Activated T-cell treated with anti-CD3 and anti-CD28 coated beads for 4 hours (primary cell): ENCODE data around the gene TECTB.
"Not testable (repeated sequence)": the region's sequence is repeated elsewhere in the genome, so short reads cannot be mapped to it uniquely, and the experiment has no call there.

Experiments used
- DNase-seq: peaks from one replicate; pipeline ENCODE4 v3.0.0-alpha.2; 2020

The TECTB gene

DNA sequence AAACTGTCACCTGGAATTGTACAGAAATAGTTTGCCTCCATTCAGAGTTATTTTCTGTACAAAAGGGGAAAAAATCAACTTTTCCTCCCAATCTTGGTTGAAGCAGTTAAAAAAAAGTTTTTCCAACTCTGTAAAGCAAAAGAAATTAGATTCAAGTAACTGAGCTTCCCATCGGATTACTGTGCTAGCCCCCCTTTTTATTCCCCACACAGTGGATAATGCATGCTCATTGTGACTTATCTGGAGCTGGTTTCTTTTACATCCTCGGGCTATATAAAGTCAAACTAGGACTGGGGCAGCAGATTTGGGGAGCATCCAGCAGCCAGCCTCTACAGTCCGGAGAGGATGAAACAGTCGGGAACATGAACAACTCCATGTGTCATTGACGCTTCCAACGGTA lies at the start of gene TECTB:
TSS of gene TECTB (plus strand) at position 301 of the 400 bp plus-strand sequence. CDS start 335 bp downstream, outside the sequence.
- no peak for DNase-seq

DNA sequence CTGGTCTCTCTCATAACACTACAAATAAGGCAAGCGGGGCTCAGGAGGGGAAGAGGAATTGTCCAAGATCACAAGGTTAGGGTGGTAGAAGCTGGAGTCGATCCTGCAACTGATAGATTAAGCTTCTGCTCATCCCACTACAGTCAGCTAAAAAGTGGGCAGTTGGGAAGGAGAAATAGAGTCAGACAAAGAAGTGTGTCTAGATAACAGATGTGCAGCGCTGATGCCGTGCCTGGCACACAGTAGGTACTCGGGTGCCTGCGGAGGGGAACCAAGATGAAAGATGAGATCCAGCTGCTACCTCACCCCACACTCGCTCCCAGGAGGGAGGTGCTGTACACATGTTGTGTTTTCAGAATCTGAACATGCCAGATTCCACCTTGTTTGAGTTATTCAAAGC lies 48.1 kb upstream of the TECTB start:
- no peak for DNase-seq

DNA sequence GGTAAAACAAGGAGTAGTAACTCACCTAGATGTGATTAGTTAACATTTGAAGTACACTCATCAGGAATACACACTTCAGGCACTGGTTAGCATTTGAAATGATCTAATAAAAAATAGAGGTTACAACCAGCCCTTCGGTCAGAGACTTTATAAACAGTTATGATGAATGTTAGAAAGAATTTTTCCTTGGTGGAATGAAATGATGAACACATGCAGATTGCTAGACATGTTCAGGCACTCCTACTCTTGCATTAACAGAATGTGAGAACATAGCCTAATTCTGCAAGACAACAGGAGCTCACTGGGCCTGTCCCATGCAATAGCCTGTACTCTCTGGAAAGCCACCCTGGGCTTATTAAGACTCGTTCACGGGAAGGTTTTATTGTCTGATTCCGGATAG lies 47.3 kb upstream of the TECTB start:
- no peak for DNase-seq

DNA sequence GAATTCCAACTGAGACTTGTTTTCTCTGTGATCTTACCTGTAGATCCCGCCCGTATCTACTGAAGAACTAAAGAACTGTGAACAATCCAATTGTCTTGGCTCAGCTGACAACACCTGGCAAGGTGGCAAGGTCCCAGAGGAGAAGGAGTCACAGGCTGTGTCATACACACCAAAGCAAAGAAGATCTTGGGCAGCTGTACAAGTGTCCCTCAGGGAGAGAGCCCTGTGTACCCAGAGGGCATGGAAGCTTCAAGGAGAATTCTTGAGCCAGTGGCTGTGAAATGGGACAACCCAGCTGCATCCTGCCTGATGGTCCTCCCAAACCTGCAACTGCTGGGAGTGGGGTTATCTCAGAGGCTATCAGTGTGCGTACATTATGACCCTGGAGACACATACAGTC lies 46.7 kb upstream of the TECTB start:
- DNase-seq: no peak

DNA sequence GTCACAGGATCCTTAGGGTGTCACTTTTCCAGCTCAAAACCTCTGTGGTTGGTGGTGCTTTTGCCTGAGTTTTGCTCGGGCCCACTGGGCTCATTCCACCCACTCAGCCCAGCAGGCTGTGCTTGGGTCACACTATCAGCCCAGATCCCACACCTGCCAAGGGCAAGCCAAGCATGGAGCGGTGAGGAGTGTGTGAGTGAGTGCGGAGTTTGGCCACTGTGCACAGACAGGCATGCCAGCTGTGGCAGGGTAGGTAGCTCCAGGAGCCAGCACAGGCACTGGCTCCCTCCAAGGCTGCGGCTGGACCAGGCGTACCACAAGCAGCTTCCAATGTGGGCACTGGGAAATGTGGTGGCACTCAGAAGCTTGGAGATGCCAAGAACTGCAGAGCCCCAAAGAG lies 43.9 kb upstream of the TECTB start:
- DNase-seq: no peak

DNA sequence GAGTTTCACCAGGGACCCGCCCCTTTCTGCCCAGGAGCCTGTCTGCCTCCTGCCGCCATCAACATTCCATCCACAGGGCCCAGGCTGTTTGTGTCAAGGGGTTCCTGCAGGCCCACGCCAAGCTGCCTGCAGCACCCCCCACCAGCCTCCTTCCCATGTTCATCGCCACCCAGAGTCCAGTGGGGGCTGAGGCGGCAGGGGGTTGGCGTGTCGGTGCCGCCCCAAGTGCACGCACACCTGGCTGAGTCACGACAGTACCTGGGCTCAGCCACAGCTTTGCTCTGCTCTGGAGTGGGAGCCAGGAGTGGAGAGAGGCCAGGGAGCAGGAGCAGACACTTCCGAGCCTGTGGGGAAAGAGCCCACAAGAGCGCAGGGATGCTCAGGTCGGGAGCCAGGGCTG lies 42.8 kb upstream of the TECTB start:
- DNase-seq: no peak

DNA sequence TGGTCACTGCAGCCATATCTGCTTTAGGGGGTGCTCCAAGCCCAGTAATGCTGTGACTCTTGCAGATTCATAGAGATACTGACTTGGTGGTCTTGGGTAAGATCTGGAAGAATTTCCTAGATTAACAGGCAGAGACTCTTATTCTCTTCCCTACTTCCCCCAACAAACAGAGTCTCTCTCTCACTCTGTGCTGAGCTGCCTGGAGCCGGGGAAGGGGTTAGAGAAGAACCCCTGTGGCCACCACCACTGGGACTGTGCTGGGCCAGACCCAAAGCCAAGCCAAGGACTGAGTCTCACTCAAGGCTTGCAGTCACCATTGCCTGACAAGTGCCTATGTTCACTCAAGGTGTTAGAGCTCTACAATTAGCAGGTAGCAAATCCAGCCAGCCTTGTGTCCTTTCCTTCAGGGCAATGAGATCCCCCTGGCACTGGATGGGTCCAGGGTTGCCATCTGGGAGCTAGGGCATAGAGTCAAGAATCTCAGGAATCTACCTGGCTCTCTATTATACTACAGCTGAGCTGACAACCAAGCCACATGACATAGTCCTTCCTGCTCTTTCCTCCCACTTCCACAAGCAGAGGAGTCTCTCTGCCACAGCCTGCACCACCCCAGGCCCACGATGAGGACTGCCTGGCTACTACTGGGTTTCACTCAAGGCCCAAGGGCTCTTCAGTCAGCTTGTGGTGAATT lies 41.4 kb upstream of the TECTB start:
- no peak for DNase-seq

DNA sequence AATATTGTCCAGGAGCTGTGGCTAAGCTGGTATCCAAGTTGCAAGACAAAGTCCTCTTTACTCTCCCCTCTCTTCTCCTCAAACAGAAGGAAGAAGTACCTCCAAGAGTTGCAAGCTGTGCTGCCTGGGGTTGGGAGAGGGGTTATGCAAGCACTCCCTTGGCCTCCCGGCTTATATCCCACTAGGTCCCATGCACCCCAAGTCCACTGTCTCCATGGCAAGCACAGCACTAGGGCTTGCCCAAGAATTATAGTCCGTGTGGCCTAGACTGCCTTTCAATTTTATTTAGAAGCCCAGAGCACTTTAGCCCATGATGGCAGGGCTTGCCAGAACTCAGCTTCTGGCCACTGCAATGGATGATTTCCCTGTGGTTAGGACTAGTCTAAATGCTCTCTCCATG lies 40.4 kb upstream of the TECTB start:
- DNase-seq: no peak

DNA sequence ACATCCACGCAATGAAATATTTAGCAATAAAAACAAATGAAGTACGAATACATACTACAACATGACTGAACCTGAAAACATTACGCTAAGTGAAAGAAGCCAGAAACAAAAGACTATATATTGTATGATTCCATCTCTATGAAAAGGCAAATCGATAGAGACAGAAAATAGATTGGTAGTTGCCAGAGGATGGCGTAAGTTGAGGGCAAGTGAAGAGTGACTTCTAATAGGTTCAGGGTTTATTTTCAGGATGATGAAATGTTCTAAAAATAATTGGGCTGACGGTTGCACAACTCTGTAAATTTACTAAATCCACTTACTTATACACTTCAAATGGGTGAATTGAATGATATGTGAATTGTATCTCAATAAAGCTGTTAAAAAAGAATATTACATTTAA lies 39.5 kb upstream of the TECTB start:
- DNase-seq: no peak

DNA sequence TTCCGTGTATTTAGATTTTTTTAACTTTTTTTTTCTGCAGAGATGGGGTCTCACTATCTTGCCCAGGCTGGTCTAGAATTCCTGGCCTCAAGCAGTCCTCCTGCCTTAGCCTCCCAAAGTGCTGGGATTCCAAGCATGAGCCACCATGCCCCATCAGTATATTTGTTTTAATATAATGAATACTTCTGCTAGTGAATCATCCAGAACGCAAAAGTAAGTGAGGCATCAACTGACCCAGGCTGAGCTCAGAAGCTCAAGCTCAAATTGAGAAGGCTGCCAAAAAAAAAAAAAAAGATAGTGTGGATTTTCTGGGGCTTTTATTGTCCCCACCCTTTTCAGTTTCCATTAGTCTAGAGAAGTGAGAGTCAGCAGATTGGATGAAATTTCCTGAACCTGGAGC lies 39.0 kb upstream of the TECTB start:
- DNase-seq: no peak

DNA sequence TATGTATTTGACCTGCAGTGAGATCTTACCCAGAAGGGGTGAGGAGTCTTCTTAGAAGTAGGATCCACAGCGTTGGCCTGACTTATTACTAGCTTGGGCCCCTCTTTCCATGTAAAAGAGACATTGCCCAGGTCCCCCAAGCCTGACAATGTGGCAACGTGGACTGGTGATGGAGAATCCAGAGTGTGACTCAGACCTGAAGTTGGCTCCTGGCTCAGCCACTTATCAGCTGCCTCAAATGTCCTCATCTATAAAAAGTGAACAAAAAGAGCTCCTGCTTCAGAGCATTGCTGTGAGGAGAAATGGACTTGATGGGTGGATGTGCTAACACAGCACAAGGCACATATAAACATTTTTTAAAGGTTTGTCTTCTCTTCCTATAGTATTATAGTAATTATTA lies 35.4 kb upstream of the TECTB start:
- DNase-seq: no peak

DNA sequence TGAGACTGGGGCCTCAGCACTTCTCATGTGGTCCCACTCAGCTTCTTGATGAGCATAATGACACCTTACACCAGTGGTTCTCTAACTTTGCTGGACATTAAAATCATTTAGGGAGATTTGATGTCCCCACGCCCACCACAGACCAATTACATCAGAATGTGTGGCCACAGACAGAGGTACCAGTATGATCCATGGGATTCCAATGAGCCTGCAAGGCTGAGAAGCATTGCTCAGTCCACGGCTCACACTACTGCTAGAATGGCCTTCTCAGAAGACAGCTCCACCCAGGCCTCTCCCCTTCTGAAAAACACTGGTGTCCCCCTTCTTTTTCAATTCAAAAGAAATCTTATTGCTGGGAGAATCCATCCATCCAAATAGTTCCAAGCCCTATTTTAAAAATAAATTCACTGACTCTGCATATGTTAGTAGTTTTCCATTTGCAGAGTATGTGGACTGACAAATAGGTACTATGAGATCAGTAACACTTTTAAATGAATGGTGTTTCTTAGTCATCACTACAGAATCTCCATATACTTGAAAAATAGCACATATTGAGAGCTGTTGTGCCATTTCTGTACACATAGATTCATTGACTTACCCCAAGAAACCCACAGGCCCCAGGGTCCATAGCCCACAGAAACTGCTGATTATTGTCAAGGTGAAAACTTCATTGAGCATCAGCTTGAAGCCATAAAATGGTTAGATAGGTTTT lies 34.5 kb upstream of the TECTB start:
- DNase-seq: no peak

DNA sequence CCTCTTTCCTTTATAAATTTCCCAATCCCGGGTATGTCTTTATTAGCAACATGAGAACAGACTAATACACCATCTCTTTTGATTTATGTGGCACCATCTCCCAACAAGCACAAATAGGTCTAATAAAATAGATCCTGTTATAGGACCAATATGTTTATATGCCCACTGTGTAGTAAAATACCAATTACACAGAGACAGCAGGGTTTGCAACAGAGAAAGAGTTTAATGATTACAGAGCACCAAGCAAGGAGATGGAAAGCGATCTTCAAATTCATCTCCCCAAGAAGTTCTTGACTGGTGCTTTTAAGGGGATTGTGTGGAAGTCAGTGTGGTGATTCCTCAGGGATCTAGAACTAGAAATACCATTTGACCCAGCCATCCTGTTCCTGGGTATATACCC lies 33.5 kb upstream of the TECTB start:
- no peak for DNase-seq

DNA sequence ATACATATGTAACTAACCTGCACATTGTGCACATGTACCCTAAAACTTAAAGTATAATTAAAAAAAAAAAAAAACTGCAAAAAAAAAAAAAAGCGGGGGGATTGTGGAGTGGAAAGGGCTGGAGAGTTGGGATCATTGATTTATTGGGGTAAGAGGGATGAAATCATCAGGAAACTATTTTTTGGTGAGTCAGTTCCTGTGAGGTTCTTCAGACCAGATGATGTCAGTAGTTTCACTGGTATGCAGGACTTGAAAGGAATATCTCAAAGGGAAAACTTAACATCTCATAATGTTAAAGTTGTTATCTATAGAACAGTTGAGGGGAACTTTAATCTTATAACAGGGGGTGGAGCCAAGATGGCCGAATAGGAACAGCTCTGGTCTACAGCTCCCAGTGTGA lies 32.6 kb upstream of the TECTB start:
- DNase-seq: no peak

DNA sequence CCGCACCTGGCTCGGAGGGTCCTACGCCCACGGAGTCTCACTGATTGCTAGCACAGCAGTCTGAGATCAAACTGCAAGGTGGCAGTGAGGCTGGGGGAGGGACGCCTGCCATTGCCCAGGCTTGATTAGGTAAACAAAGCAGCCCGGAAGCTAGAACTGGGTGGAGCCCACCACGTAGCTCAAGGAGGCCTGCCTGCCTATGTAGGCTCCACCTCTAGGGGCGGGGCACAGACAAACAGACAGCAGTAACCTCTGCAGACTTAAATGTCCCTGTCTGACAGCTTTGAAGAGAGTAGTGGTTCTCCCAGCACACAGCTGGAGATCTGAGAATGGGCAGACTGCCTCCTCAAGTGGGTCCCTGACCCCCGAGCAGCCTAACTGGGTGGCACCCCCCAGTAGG lies 32.0 kb upstream of the TECTB start:
- DNase-seq: not testable (repeated sequence)

DNA sequence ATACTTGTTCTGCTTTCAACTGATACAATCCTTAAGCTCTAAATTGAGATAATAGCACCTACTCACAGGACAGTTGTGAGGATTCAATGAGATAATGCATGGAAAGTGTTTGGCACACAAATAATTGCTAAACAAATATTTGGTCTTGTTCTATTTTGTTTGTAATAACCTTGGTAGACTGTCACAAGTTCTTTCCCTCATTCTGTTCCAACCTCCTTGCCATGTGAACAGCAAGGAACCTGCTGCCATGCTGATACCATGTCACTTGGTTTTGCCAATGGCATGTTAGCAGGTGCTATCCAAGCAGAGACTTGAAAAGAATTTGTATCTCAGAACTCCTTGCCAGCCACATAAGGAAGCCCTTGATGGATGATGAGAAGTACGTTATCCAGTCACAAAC lies 24.8 kb upstream of the TECTB start:
- no peak for DNase-seq

DNA sequence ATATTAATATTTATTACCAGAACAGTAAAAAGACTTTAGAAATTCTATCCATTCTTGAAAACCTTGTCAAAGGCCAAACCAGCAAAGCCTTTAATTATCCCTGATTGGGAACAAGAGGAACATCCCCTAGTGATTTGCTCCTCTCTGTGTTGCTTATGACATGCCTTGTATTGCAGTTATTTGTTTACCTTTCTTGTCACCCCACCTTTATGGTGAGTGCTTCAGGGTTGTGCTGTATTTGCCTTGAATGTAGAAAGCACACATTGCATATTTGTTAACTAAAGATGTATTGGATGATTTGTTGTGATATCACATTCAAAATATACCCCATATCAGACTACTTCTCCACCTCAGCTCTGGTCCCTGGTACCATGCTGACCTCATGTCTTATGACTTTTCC lies 23.5 kb upstream of the TECTB start:
- no peak for DNase-seq

DNA sequence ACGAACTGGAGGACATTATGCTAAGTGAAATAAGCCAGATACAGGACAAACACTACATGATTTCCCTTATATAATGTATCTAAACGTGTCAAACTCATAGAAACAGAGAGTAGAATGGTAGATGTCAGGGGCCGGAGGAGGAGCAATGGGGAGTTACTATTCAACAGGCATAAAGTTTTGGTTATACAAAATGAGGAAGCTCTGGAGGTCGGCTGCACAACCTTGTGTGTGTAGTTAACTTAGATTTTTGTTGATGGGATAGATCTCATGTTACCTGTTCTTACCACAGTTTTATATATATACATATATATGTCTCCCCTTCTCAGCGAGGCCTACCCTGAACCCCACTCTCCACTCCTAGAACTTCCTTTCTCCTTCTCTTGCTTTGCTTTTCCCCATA lies 22.4 kb upstream of the TECTB start:
- no peak for DNase-seq

DNA sequence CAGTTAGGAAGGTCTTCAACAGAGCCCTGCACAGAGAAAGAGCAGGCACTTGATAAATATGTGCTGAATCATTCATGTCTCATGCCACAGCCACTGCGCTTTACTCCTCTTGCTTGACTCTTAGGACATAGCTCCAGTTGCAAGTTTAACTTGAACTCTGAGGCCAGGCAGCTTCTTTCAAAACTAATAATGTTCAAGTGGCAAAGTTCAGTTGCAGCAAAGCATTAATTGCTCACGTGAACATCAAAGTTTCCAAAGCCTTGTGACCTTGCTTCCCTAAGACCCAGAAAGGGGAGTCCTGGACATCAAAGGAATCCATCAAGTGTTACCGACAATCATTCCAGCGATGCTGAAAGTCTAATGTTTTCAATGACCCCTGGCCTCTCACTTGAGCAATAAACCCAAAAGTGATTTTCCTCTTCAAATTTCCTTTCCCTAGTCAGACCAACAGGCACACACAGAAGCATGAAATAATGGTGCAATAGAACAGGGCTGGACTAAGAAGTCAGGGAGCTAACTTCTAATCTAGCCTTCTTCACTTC lies 21.8 kb upstream of the TECTB start:
- DNase-seq: no peak

DNA sequence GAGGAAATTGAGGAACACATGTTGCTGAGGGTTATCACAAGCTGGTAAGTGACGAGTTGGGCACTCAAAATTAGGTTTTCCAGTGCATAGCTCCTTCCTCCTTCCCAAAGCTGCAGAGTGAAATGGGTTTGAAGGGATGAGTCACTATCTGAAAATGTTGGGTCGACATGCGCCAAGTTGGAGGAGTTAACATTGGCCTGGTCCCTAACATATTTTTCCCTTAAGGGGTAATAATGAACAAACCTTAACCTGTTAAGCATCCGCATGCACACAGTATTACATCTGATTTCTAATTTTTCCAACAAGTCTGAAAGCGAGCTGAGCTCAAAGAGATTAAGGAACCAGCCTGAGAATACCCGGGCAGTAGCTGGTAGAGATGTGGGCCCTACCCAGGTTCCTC lies 20.7 kb upstream of the TECTB start:
- no peak for DNase-seq

DNA sequence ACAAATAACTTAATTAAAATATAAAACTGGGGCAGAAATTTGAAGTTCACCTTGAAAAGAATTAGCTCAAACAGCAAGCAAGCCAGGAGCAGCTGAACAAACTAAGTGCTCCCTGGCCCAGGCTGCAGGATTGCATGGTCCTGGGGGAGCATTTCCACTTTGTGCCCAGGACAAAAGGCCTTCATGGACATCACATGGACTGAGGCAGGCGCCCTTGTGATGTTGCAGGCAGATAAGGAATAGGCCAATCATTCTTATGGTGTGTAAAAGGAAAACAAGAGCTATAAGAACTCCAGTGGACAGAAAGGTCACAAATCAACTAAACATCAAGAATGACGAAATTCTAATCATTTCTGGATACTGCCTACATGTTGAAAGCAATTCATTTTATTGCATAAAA lies 17.5 kb upstream of the TECTB start:
- DNase-seq: no peak

DNA sequence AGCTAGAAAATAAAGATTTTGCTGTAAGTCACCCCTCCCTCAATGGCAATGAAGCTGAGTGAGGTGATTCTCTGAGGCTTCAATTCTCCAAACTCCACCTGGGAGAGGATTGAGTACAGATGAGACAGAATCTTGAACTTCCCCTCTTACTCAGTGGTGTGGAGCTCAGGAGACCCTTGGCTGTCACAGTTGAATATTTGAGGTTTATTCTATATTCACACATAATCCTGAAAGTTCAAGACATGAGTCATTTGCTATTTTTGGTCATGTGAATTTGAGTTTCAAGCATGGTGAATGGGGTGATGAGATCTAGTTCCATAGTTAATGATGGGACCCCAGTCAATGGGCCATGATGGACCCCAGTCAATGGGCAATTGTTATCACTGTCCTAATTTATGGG lies 13.9 kb upstream of the TECTB start:
- no peak for DNase-seq

DNA sequence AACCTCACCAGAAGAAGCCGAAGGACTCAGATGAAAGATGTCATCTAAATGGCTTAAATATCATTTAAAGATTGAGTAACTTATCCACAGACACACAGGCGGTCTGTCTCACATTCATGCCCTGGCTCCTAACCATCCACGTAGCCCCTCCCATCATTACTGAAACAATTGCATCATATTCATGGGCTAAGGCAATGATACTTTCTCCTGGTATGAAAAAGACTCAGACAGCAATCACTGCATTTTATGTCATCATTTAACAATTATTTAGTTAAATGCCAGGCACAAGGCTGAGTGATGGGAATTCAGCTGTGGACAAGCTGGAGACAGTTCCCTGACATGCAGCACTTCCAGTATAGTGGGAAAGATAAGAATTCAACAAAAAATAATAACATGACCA lies 11.2 kb upstream of the TECTB start:
- no peak for DNase-seq

DNA sequence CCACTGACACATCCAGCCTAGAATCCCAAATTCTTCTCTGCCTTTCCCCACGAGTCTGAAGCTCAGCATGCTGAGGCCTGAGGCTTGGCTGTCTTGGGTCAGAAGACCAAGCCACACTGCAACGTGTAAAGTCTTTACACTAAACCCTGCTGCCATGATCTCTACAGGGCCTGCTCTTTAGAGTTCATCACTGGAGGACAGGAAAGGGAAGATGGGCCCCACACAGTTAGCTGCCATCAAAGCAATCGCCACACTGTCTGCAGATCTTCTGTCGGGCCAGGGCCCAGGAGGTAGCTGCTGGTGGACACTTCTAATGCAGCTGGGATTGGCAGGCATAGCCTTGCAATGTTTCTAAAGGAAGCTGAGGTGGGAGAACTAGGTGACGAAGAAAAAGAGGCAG lies 8.4 kb upstream of the TECTB start:
- DNase-seq: no peak
